Gastrocnemius medialis (tissue), 4 donors: ENCODE measurements around the gene SLC9A7. TPM values are rescaled to one million over a fixed set of nuclear protein-coding genes. Genes with fewer than 3 reads are reported as not detected.

Experiments
- ATAC-seq, 2 donors: fragments of 150-250 bp; one replicate each; pipeline ENCODE4 v1.9.1; 2016
- DNase-seq, 2 donors: peaks; one replicate each; pipeline ENCODE4 v3.0.0-alpha.2; 2019
- H3K27ac ChIP-seq, 4 donors: fragments of 200-600 bp; sonication (generic); 1 replicate in 1 of 4; 2 replicates in 3 of 4; pipeline ENCODE4 v1.5.1; 2016 to 2018; ENCODE audit warnings: mild to moderate bottlenecking in 2 of 4, moderate library complexity in 1 of 4
- H3K27me3 ChIP-seq, 3 donors: fragments of 200-600 bp; sonication (generic) in 2 of 3; 1 replicate in 1 of 3; 2 replicates in 2 of 3; pipeline versions ENCODE4 v1.5.1 to v1.6.0; 2016 to 2019; ENCODE audit warnings: mild to moderate bottlenecking in 1 of 3, moderate library complexity in 1 of 3
- H3K36me3 ChIP-seq, 2 donors: fragments of 200-600 bp; sonication (generic) in 1 of 2; one replicate each; pipeline ENCODE4 v1.5.1; 2017 to 2018
- H3K4me1 ChIP-seq, 2 donors: fragments of 200-600 bp; sonication (generic) in 1 of 2; one replicate each; pipeline ENCODE4 v1.5.1; 2016 to 2017; ENCODE audit warnings: mild to moderate bottlenecking in 2 of 2
- H3K4me3 ChIP-seq, 4 donors: fragments of 200-600 bp; sonication (generic) in 3 of 4; 1 replicate in 1 of 4; 2 replicates in 3 of 4; pipeline ENCODE4 v1.5.1; 2016 to 2019; ENCODE audit warnings: mild to moderate bottlenecking in 2 of 4
- H3K9me3 ChIP-seq, 3 donors: fragments of 200-600 bp; sonication (generic) in 2 of 3; 1 replicate in 1 of 3; 2 replicates in 2 of 3; pipeline ENCODE4 v1.5.1; 2016 to 2019
- CTCF ChIP-seq, 5 experiments: fragments of 450-650 bp in 3 of 5; fragments of 200-600 bp in 2 of 5; sonication (generic) in 2 of 5; IDR thresholded peaks in 4 of 5; conservative IDR thresholded peaks in 1 of 5; 1 replicate in 4 of 5; 2 replicates in 1 of 5; pipeline ENCODE4 v1.5.1; 2016 to 2019; ENCODE audit warnings: antibody characterized with exemption in 5 of 5, mild to moderate bottlenecking in 3 of 5, moderate library complexity in 3 of 5
- POLR2A ChIP-seq, 2 donors: fragments of 450-650 bp; IDR thresholded peaks; one replicate each; pipeline ENCODE4 v1.6.1; 2017; ENCODE audit warnings: antibody characterized with exemption in 2 of 2, mild to moderate bottlenecking in 2 of 2, moderate library complexity in 2 of 2
- in situ Hi-C, 4 donors: fragments of 200-750 bp; cut with MboI; loops; one replicate each; pipeline versions ENCODE4 v1.15.0 to v1.8.0; 2017; ENCODE audit warnings: low sequenced_read_pairs in 4 of 4
- intact Hi-C: fragments of 100-400 bp; cut with DNase I; formaldehyde crosslinking; loops from one replicate; pipeline ENCODE4 v1.15.1; 2023; ENCODE audit warnings: low total_unique reads
- total RNA-seq, 4 donors: library from RNA; depleted of rRNA; stranded (reverse); fragments of >200 nt; gene quantifications; one replicate each; pipeline versions ENCODE4 v1.1.0 to v1.2.3, GENCODE V29; 2016

SLC9A7 gene
- total RNA-seq, 4 donors from 2014 or later, result 13.3 to 27.4 (median 20.0) TPM

- no peak for TF ChIP-seq POLR2A (IDR thresholded peaks at IDR 0.05)
- Histone ChIP-seq H3K36me3 (no peaks in the 10 kb centered on the region), H3K4me3 (no peak overlapping the region), H3K4me1 (peaks cover 0 to 12% of the 10 kb centered on the region in 2 donors), H3K27me3 (no peaks in the 10 kb centered on the region), H3K27ac (no peak overlapping the region), H3K9me3 (no peaks in the 10 kb centered on the region)
- no peak for DNase-seq
- intact Hi-C loops, result no loop called here
- ATAC-seq, result no peak
- in situ Hi-C loops, result loop anchor here in 1 of 4 donors (10.0 kb wide), 1 partner anchor 94 kb away; no protein-coding TSS in a partner anchor
Observed at GRCh38 chrX:46648660-46649059, 110.3 kb downstream of the SLC9A7 start.

- TF ChIP-seq POLR2A (IDR thresholded peaks at IDR 0.05) (no peak), CTCF (IDR thresholded peaks at IDR 0.05 in 4 of 5, conservative IDR thresholded peaks at IDR 0.05 in 1 of 5) (no peak)
- peaks cover 0 to 15% of the 10 kb centered on the region in 2 donors for H3K4me1 ChIP-seq
- no peak overlapping the region for H3K4me3 ChIP-seq
- intact Hi-C loops, result no loop called here
- no peak for ATAC-seq
- DNase-seq, result no peak
- in situ Hi-C loops, result loop anchor here in 1 of 4 donors (10.0 kb wide), 1 partner anchor 92 kb away; no protein-coding TSS in a partner anchor
- H3K27ac ChIP-seq, result no peak overlapping the region
- H3K27me3 ChIP-seq, result no peaks in the 10 kb centered on the region
- H3K36me3 ChIP-seq, result no peaks in the 10 kb centered on the region
- H3K9me3 ChIP-seq, result no peaks in the 10 kb centered on the region
Observed at GRCh38 chrX:46647251-46647650, 111.7 kb downstream of the SLC9A7 start.

GRCh38 chrX:46645614-46646013 is 113.3 kb downstream of the SLC9A7 start:
- no peaks in the 10 kb centered on the region for H3K9me3 ChIP-seq
- peaks cover 0 to 15% of the 10 kb centered on the region in 2 donors for H3K4me1 ChIP-seq
- intact Hi-C loops, result no loop called here
- no peak overlapping the region for H3K4me3 ChIP-seq
- ATAC-seq, result no peak
- in situ Hi-C loops, result loop anchor here in 1 of 4 donors (10.0 kb wide), 1 partner anchor 91 kb away; no protein-coding TSS in a partner anchor
- no peaks in the 10 kb centered on the region for H3K27me3 ChIP-seq
- no peaks in the 10 kb centered on the region for H3K36me3 ChIP-seq
- no peak for DNase-seq
- H3K27ac ChIP-seq, result no peak overlapping the region
- no peak for TF ChIP-seq POLR2A (IDR thresholded peaks at IDR 0.05)
- TF ChIP-seq CTCF (IDR thresholded peaks at IDR 0.05 in 4 of 5, conservative IDR thresholded peaks at IDR 0.05 in 1 of 5), result no peak

GRCh38 chrX:46643636-46644035 is 115.3 kb downstream of the SLC9A7 start:
- Histone ChIP-seq H3K27me3 (no peaks in the 10 kb centered on the region), H3K36me3 (no peaks in the 10 kb centered on the region), H3K27ac (no peak overlapping the region), H3K9me3 (no peaks in the 10 kb centered on the region), H3K4me3 (no peak overlapping the region), H3K4me1 (peaks cover 0 to 3% of the 10 kb centered on the region in 2 donors)
- intact Hi-C loops (loop anchor here (5.0 kb wide), 1 partner anchor 71 kb away; the partner anchor contains the start of gene CHST7), in situ Hi-C loops (loop anchor here in 1 of 4 donors (10.0 kb wide), 1 partner anchor 89 kb away; no protein-coding TSS in a partner anchor)
- TF ChIP-seq POLR2A (IDR thresholded peaks at IDR 0.05), result no peak
- no peak for TF ChIP-seq CTCF (IDR thresholded peaks at IDR 0.05 in 4 of 5, conservative IDR thresholded peaks at IDR 0.05 in 1 of 5)
- ATAC-seq, result no peak
- DNase-seq, result no peak

- TF ChIP-seq CTCF (IDR thresholded peaks at IDR 0.05 in 4 of 5, conservative IDR thresholded peaks at IDR 0.05 in 1 of 5) (peak in 3 of 5 experiments; percentile 17 to 38 (median 33)), POLR2A (IDR thresholded peaks at IDR 0.05) (no peak)
- Histone ChIP-seq H3K4me3 (no peak overlapping the region), H3K9me3 (no peaks in the 10 kb centered on the region), H3K4me1 (peaks cover 0 to 3% of the 10 kb centered on the region in 2 donors), H3K27me3 (no peaks in the 10 kb centered on the region), H3K36me3 (no peaks in the 10 kb centered on the region), H3K27ac (no peak overlapping the region)
- no peak for DNase-seq
- in situ Hi-C loops (loop anchor here in 1 of 4 donors (10.0 kb wide), 1 partner anchor 87 kb away; no protein-coding TSS in a partner anchor), intact Hi-C loops (loop anchor here (5.0 kb wide), 1 partner anchor 70 kb away; the partner anchor contains the start of gene CHST7)
- ATAC-seq, result no peak
Observed at GRCh38 chrX:46642145-46642544, 116.8 kb downstream of the SLC9A7 start.
